ACC112 (cell line): ENCODE data around the gene ELOVL7.
"Not testable (repeated sequence)": the region's sequence is repeated elsewhere in the genome, so short reads cannot be mapped to it uniquely, and the experiment has no call there.

Experiments
- H2AFZ ChIP-seq: fragments of 200-600 bp; sonication (generic); one replicate; pipeline ENCODE4 v1.6.0; 2017; ENCODE audit warnings: antibody characterized with exemption, low read length; ENCODE audit not compliant: unreplicated experiment
- H3K27ac ChIP-seq: fragments of 200-600 bp; sonication (generic); 2 replicates; pipeline ENCODE4 v1.5.1; 2014; ENCODE audit warnings: low read depth, mild to moderate bottlenecking, antibody characterized with exemption, low read length, moderate library complexity
- H3K27me3 ChIP-seq: fragments of 200-600 bp; sonication (generic); 2 replicates; pipeline ENCODE4 v1.6.1; 2014; ENCODE audit warnings: mild to moderate bottlenecking, antibody characterized with exemption, low read length, moderate library complexity, mixed read lengths; ENCODE audit not compliant: insufficient read depth
- H3K36me3 ChIP-seq: fragments of 200-600 bp; sonication (generic); 2 replicates; pipeline ENCODE4 v1.6.1; 2016; ENCODE audit warnings: mild to moderate bottlenecking, antibody characterized with exemption, low read length, moderate library complexity, mixed read lengths; ENCODE audit not compliant: insufficient read depth
- H3K4me1 ChIP-seq: fragments of 200-600 bp; sonication (generic); one replicate; pipeline ENCODE4 v1.6.1; 2016; ENCODE audit warnings: low read length, mixed read lengths; ENCODE audit not compliant: insufficient read depth, unreplicated experiment, control insufficient read depth
- H3K4me3 ChIP-seq: fragments of 200-600 bp; sonication (generic); 2 replicates; pipeline ENCODE4 v1.5.1; 2014; ENCODE audit warnings: mild to moderate bottlenecking, low read depth, low read length
- H3K79me2 ChIP-seq: fragments of 200-600 bp; sonication (generic); one replicate; pipeline ENCODE4 v1.6.0; 2016; ENCODE audit warnings: low read length; ENCODE audit not compliant: control insufficient read depth, unreplicated experiment, insufficient read depth

The ELOVL7 gene

DNA sequence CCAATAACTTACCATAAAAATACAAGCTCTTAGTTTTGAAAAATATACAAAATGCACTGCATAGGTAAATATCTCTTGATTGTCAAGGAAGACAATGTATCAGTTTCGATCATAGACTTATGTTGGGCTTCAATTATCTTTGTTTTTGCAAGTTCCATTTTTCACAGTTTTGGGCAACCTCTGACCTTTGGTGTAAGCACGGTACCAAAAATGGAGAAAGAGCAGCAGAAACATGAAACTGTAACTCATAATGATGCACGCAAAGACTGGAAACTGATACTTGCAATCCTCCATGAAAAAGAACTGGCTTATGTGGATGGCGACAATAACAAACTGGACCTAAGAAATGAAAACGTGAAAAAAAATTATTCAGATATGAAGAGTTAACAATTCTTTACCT is 89.6 kb downstream of the ELOVL7 start:
- Histone ChIP-seq H3K79me2 (no peaks in the 10 kb centered on the region), H3K4me3 (no peak overlapping the region), H3K36me3 (no peaks in the 10 kb centered on the region), H3K27me3 (peaks cover 24% of the 10 kb centered on the region), H3K27ac (no peak overlapping the region), H2AFZ (no peak overlapping the region), H3K4me1 (no peaks in the 10 kb centered on the region)

DNA sequence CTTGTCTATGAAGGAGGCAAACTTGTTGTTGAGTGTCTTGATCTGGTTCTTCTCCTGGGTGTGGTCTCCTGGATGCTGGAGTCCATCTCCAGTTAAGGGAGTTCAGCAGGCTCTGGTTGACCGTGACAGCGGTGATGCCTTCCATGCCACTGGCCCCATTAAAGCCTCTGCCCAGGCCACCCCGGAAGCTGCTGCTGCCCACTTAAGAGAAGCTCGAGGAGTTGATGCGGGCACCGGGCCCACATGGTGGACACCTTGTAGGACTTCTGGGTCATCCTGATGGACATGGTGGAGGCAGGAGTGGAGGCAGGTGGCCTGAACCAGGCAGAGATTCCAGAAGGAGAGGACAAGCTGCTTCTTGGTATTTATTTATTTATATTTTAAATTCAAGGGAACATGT is 99.4 kb downstream of the ELOVL7 start:
- no peaks in the 10 kb centered on the region for H3K4me1 ChIP-seq
- no peak overlapping the region for H2AFZ ChIP-seq
- no peak overlapping the region for H3K27ac ChIP-seq
- no peak overlapping the region for H3K4me3 ChIP-seq
- H3K79me2 ChIP-seq, result no peaks in the 10 kb centered on the region
- peaks cover 26% of the 10 kb centered on the region for H3K27me3 ChIP-seq
- no peaks in the 10 kb centered on the region for H3K36me3 ChIP-seq

DNA sequence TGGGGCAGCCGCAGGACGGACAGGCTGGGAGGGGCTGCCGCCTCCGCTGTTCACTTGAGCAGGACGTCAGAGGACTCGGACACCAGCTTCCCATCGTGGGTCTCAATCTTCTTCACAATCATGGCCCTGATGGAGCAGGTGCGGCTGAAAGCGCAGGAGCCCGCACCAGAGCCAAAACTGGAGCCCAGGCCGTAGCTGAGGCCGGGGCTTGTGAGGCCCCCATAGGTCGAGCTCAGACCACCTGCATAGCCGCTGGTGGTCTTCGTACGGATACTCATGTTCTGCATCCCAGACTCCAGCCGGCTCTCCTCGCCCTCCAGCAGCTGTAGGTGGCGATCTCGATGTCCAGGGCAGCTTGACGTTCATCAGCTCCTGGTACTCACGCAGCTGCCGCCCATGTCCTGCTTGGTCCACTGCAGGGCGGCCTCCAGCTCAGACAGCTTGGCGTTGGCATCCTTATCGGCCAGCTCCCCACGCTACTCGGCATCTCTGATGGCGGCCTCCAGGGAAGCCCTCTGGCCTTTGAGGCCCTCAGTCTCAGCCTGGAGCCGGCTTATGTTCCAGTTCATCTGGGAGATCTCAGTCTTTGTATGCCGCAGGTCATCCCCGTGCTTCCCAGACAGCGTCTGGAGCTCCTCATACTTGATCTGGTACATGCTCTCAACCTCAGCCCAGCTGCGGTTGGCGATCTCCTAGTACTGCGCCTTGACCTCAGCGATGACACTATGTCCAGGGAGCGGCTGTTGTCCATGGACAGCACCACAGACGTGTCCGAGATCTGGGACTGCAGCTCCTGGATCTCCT is 100.4 kb downstream of the ELOVL7 start:
- Histone ChIP-seq H2AFZ (no peak overlapping the region), H3K27me3 (peaks cover 25% of the 10 kb centered on the region), H3K4me3 (no peak overlapping the region), H3K79me2 (no peaks in the 10 kb centered on the region), H3K36me3 (no peaks in the 10 kb centered on the region), H3K4me1 (no peaks in the 10 kb centered on the region), H3K27ac (no peak overlapping the region)

DNA sequence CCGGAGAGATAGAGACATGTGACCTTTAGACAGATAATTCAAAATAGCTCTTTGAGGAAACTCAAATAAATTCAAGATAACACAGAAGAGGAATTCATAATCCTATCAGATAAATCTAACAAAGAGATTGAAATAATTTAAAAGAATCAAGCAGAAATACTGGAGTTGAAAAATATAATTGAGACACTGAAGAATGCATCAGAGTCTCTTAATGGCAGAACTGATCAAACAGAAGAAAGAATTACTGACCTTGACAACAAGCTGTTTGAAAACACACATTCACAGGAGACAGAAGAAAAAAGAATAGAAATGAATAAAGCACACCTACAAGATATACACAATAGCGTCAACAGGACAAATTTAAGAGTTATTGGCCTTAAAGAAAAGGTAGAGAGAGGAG is 103.7 kb downstream of the ELOVL7 start:
- H3K79me2 ChIP-seq, result no peaks in the 10 kb centered on the region
- H3K27me3 ChIP-seq, result peaks cover 8% of the 10 kb centered on the region
- H3K36me3 ChIP-seq, result no peaks in the 10 kb centered on the region
- H3K4me3 ChIP-seq, result no peak overlapping the region
- H3K4me1 ChIP-seq, result no peaks in the 10 kb centered on the region
- no peak overlapping the region for H3K27ac ChIP-seq
- no peak overlapping the region for H2AFZ ChIP-seq

DNA sequence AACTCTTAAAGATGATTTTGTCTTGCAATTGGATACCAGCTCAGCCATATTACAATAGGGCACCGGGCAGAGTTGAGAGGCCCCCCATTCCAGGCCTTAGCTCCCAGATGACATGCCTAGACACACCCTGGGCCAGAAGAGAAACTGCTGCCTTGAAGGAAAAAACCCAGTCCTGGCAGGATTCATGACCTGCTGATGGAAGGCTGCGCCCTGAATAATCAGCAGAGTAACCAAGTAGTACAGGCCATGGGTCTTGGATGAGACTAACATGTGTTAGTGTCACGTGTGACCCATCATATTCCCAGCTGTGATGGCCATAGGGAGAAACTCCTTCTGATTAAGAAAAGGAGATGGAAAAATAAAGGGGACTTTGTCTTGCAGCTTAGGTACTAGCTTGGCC is 105.1 kb downstream of the ELOVL7 start:
- Histone ChIP-seq H3K4me3 (no peak overlapping the region), H3K79me2 (no peaks in the 10 kb centered on the region), H3K27me3 (no peaks in the 10 kb centered on the region), H2AFZ (no peak overlapping the region), H3K4me1 (no peaks in the 10 kb centered on the region), H3K36me3 (no peaks in the 10 kb centered on the region), H3K27ac (no peak overlapping the region)

DNA sequence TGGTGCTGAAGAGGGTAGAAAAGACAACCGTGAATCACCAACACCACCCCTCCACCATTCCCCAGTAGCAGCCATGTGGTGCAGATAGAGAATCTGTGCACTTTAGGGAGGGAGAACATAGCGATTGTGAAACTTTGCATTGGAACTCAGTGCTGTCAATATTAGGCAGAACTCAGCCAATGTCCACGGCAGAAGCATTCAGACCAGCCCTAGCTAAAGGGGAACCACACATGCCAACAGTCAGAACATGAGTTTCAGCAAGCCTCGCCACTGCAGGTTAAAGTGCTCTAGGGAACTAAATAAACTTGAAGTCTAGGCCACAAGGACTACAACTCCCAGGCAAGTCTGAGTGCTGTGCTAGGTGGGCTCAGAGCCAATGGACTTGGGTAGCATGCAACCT is 105.6 kb downstream of the ELOVL7 start:
- Histone ChIP-seq H3K27me3 (no peaks in the 10 kb centered on the region), H2AFZ (no peak overlapping the region), H3K79me2 (no peaks in the 10 kb centered on the region), H3K4me3 (no peak overlapping the region), H3K36me3 (no peaks in the 10 kb centered on the region), H3K4me1 (no peaks in the 10 kb centered on the region), H3K27ac (no peak overlapping the region)

DNA sequence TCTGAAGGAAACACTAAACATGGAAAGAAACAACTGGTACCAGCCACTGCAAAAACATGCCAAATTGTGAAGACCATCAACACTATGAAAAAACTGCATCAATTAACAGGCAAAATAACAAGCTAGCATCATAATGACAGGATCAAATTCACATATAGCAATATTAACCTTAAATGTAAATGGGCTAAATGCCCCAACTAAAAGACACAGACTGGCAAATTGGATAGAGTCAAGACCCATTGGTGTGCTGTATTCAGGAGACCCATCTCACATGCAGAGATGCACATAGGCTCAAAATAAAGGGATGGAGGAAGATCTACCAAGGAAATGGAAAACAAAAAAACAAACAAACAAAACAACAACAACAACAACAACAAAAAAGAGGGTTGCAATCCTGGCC is 113.2 kb downstream of the ELOVL7 start:
- not testable (repeated sequence) for H3K79me2 ChIP-seq, H3K27ac ChIP-seq, H3K36me3 ChIP-seq, H3K27me3 ChIP-seq, H3K4me1 ChIP-seq, H3K4me3 ChIP-seq, H2AFZ ChIP-seq

DNA sequence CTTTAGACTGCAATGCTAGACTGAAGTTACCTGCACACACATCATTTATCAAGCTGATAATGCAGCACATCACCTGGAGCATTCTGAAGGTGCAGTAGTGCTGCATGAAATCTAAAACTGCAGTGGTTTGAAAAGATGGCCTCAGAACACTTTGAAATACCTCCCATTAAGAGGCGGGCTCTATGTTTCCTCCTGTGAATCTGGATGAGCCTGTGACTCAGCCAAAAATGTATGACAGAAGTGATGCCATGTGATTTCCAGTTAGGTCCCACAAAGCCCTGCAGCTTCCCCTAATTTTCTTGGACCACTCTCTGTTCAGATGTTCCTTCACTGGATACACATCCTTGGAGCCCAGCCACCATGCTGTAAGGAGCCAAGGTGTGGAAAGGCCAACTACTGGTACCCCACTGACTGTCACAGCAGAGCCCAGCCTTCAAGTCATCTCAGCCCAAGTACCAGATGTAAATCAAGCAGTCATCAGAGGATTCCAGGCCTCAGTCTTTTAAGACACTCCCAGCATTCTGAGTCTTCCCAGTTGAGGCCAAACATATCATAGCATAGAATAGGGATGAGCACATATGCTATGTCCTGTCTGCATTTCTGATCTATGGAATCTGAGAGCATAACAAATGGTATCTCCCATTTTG is 116.9 kb downstream of the ELOVL7 start:
- Histone ChIP-seq H3K79me2 (no peaks in the 10 kb centered on the region), H3K27me3 (peaks cover 15% of the 10 kb centered on the region), H3K4me1 (no peaks in the 10 kb centered on the region), H3K36me3 (no peaks in the 10 kb centered on the region), H3K27ac (no peak overlapping the region), H2AFZ (no peak overlapping the region), H3K4me3 (no peak overlapping the region)

DNA sequence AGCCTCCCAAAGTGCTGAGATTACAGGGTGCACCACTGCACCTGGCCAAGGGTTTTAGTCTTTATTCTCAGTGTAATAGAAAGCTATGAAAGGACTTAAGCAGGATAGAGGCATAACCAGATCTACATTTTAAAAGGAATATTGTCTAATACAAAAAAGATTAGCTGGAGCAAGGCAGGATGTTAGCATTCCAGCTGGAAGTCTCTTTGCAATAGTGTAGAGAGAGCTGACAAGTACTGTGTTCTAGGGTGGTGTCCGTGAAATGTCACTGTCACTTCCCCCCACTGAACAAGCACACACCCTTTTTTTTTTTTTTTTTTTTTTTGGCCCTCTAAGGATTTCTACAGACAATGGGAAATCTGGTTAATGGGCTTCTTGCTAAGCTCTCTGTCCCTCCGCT is 119.9 kb downstream of the ELOVL7 start:
- H3K79me2 ChIP-seq, result no peaks in the 10 kb centered on the region
- H3K36me3 ChIP-seq, result no peaks in the 10 kb centered on the region
- no peak overlapping the region for H3K27ac ChIP-seq
- H3K27me3 ChIP-seq, result peaks cover 15% of the 10 kb centered on the region
- H3K4me1 ChIP-seq, result no peaks in the 10 kb centered on the region
- no peak overlapping the region for H2AFZ ChIP-seq
- no peak overlapping the region for H3K4me3 ChIP-seq

DNA sequence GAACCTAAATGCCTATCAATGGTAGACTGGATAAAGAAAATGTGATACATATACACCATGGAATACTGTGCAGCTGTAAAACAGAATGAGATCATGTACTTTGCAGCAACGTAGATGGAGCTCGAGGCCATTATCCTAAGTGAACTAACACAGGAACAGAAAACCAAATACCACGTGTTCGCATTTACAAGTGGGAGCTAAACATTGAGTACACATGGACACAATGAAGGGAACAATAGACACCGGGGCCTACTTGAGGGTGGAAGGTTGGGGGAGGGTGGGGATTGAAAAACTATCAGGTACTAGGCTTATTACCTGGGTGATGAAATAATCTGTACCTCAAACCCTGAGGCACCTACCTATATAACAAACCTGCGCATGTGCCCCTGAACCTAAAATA is 121.7 kb downstream of the ELOVL7 start:
- Histone ChIP-seq H3K27ac (no peak overlapping the region), H3K27me3 (peaks cover 15% of the 10 kb centered on the region), H3K36me3 (no peaks in the 10 kb centered on the region), H2AFZ (no peak overlapping the region), H3K79me2 (no peaks in the 10 kb centered on the region), H3K4me1 (no peaks in the 10 kb centered on the region), H3K4me3 (no peak overlapping the region)

DNA sequence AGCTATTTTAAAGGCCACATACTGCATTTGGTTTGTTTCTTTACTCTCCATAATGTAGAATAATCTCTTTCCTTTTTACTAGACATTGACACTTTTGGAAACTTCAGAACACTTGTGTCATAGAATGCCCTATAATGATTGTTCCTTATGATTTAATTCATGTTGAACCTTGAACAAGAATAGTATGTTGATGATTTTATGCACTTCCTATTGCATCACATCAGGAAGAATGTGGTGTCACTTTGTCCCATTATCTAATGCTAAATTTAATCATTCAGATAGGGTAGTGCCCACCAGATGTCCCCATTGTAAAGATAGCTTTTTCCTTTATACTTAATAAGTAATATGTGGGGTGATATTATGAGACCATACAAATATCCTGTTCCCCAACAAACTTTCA is 124.7 kb downstream of the ELOVL7 start:
- Histone ChIP-seq H2AFZ (no peak overlapping the region), H3K4me1 (no peaks in the 10 kb centered on the region), H3K36me3 (no peaks in the 10 kb centered on the region), H3K79me2 (no peaks in the 10 kb centered on the region), H3K4me3 (no peak overlapping the region), H3K27ac (no peak overlapping the region), H3K27me3 (peaks cover 9% of the 10 kb centered on the region)
